DND-41 (cell line): Measurements from ENCODE around the gene ATG9A.

Experiments
- ATAC-seq: fragments of 200-7000 bp; cut with Tn5 transposase; 3 replicates; pipeline ENCODE4 v1.9.1; 2021; ENCODE audit warnings: low read depth; ENCODE audit not compliant: insufficient read depth
- DNase-seq: peaks from one replicate; pipeline ENCODE4 v3.0.0-alpha.2; 2020
- H2AFZ ChIP-seq: 2 replicates; pipeline ENCODE4 v1.6.0; 2012; ENCODE audit warnings: low read depth, low read length
- H3K27ac ChIP-seq: 2 replicates; pipeline ENCODE4 v1.5.1; 2012; ENCODE audit warnings: low read length, inconsistent platforms
- H3K27me3 ChIP-seq: fragments of 200-600 bp; sonication (generic); 2 replicates; pipeline ENCODE4 v1.6.0; 2012; ENCODE audit warnings: low read length, mild to moderate bottlenecking, inconsistent platforms; ENCODE audit not compliant: insufficient read depth, poor library complexity
- H3K36me3 ChIP-seq: 2 replicates; pipeline ENCODE4 v1.5.1; 2012; ENCODE audit warnings: low read length, inconsistent platforms; ENCODE audit not compliant: insufficient read depth
- H3K4me1 ChIP-seq: 2 replicates; pipeline ENCODE4 v1.5.1; 2012; ENCODE audit warnings: mild to moderate bottlenecking, low read length; ENCODE audit not compliant: insufficient read depth
- H3K4me2 ChIP-seq: 2 replicates; pipeline ENCODE4 v1.6.0; 2012; ENCODE audit warnings: mild to moderate bottlenecking, moderate library complexity, low read length, inconsistent platforms; ENCODE audit not compliant: insufficient read depth
- H3K4me3 ChIP-seq, 2 experiments: fragments of 200-600 bp in 1 of 2; shearing (Covaris generic) in 1 of 2; 2 replicates each; pipeline ENCODE4 v1.5.1; 2012 to 2016; ENCODE audit warnings: inconsistent platforms in 2 of 2, low read length in 2 of 2, mild to moderate bottlenecking in 2 of 2, low read depth in 1 of 2, moderate library complexity in 1 of 2
- H3K79me2 ChIP-seq: 2 replicates; pipeline ENCODE4 v1.6.0; 2012; ENCODE audit warnings: low read length, inconsistent platforms; ENCODE audit not compliant: insufficient read depth
- H3K9ac ChIP-seq: 2 replicates; pipeline ENCODE4 v1.6.0; 2012; ENCODE audit warnings: low read depth, mild to moderate bottlenecking, inconsistent platforms, low read length, moderate library complexity
- H3K9me3 ChIP-seq: 2 replicates; pipeline ENCODE4 v1.5.1; 2012; ENCODE audit warnings: low read length, moderate library complexity, mild to moderate bottlenecking, inconsistent platforms; ENCODE audit not compliant: insufficient read depth, severe bottlenecking
- H4K20me1 ChIP-seq: 2 replicates; pipeline ENCODE4 v1.6.0; 2012; ENCODE audit warnings: low read length; ENCODE audit not compliant: insufficient read depth
- CTCF ChIP-seq: IDR thresholded peaks from 2 replicates; pipeline ENCODE4 v1.5.1; 2012; ENCODE audit warnings: borderline replicate concordance, low read length, moderate library complexity, mild to moderate bottlenecking; ENCODE audit not compliant: poor library complexity, severe bottlenecking; ENCODE audit errors: extremely low read depth
- EZH2 ChIP-seq: IDR thresholded peaks from 3 replicates; pipeline ENCODE4 v1.6.1; 2012; ENCODE audit warnings: borderline replicate concordance, low read depth, mild to moderate bottlenecking, moderate library complexity, low read length, inconsistent platforms; ENCODE audit not compliant: severe bottlenecking

The ATG9A gene

GRCh38 chr2:219172231-219173154 is 56.9 kb downstream of the ATG9A start:
- peaks cover 21% of the 10 kb centered on the region for H3K4me1 ChIP-seq
- H3K9me3 ChIP-seq: no peaks in the 10 kb centered on the region
- no peak overlapping the region for H3K4me3 ChIP-seq
- TF ChIP-seq CTCF: no peak
- no peak for TF ChIP-seq EZH2
- no peak overlapping the region for H3K27ac ChIP-seq
- H3K9ac ChIP-seq: no peak overlapping the region
- H2AFZ ChIP-seq: no peak overlapping the region
- H3K4me2 ChIP-seq: no peak overlapping the region
- H4K20me1 ChIP-seq: peaks cover 4% of the 10 kb centered on the region; the same call in 1 of the 2 replicates
- no peaks in the 10 kb centered on the region for H3K27me3 ChIP-seq
- peaks cover 16% of the 10 kb centered on the region for H3K79me2 ChIP-seq
- DNase-seq (no peak), ATAC-seq (no peak)
- peaks cover 42% of the 10 kb centered on the region for H3K36me3 ChIP-seq

DNA sequence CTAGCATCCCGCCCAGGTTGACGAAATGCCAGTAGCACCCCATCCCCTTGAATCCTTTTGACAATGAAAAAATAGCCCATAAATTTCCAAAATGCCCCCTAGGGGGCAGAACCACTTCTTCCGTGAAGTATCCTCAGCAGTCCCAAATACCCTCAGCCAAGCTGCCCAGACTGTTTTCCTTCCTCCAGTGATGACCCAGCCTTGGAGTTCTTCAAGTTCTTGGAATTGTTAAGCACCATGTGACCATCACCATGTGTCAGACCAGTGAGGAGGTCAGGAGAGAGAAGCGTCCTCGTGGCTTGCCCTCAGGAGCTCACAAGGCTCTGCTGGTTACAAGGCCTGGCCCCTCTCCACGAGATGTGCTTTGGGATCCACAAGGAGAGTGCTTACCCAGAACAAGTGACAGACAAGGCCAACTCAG is 58.2 kb downstream of the ATG9A start:
- Histone ChIP-seq H3K27ac (0 out of 2 replicates have a peak overlapping the region, but pooled peaks have one; percentile 19), H3K4me2 (no peak overlapping the region), H3K9ac (no peak overlapping the region), H3K4me3 (no peak overlapping the region), H3K79me2 (peaks cover 7% of the 10 kb centered on the region), H2AFZ (no peak overlapping the region), H3K27me3 (no peaks in the 10 kb centered on the region), H4K20me1 (peaks cover 4% of the 10 kb centered on the region; the same call in 1 of the 2 replicates), H3K9me3 (no peaks in the 10 kb centered on the region), H3K4me1 (peaks cover 16% of the 10 kb centered on the region), H3K36me3 (peaks cover 42% of the 10 kb centered on the region)
- DNase-seq (peak; percentile 35), ATAC-seq (peak; percentile 69)
- peak; percentile 72 for TF ChIP-seq CTCF
- no peak for TF ChIP-seq EZH2

- TF ChIP-seq EZH2: no peak
- TF ChIP-seq CTCF: no peak
- ATAC-seq (no peak), DNase-seq (no peak)
- H3K27me3 ChIP-seq: no peaks in the 10 kb centered on the region
- H3K27ac ChIP-seq: no peak within 1 kb of the TSS
- no peaks in the 10 kb centered on the region for H3K9me3 ChIP-seq
- no peak within 1 kb of the TSS for H3K4me3 ChIP-seq
- H2AFZ ChIP-seq: no peak within 1 kb of the TSS
- H3K79me2 ChIP-seq: no peaks in the 10 kb centered on the region
- peaks cover 4% of the 10 kb centered on the region; the same call in 1 of the 2 replicates for H4K20me1 ChIP-seq
- H3K4me1 ChIP-seq: peaks cover 5% of the 10 kb centered on the region; the same call in 1 of the 2 replicates
- H3K36me3 ChIP-seq: peaks cover 42% of the 10 kb centered on the region
- H3K4me2 ChIP-seq: no peak within 1 kb of the TSS
- H3K9ac ChIP-seq: no peak within 1 kb of the TSS
These were observed 59.3 kb downstream of the ATG9A start, which contains the start of gene SLC23A3 for GRCh38 chr2:219169930-219170654. SLC23A3 (minus strand) TSS chr2:219170029; CDS start chr2:219169984, 45 bp downstream.
